Measurements from ENCODE around the gene SMC5. TPM values are rescaled to one million over a fixed set of nuclear protein-coding genes. Genes with fewer than 3 reads are reported as not detected.

SMC5 gene
- total and polyA plus RNA-seq, 2 of the 8 experiments (the other 6 are each of a cell fraction or from before 2014, with no cell fraction given) = 4.5 to 22.6 TPM

GRCh38 chr9:70262948-70263347 is 4.2 kb downstream of the SMC5 start:
- Histone ChIP-seq H3K18ac (ENCODE audit: extremely low read depth, low read length) (no peak overlapping the region), H2BK120ac (replicated peaks; ENCODE audit: low read depth, low read length) (no peak overlapping the region), H2BK20ac (ENCODE audit: low read length) (no peak overlapping the region), H3K79me2 (ENCODE audit: control insufficient read depth in 1 of 2, insufficient read depth in 2 of 2, low read length in 2 of 2) (peaks cover 9 to 59% of the 10 kb centered on the region in 2 experiments), H3K14ac (ENCODE audit: insufficient read length) (no peak overlapping the region), H3K79me1 (ENCODE audit: low read depth, low read length) (no peaks in the 10 kb centered on the region), H4K91ac (replicated peaks; ENCODE audit: insufficient read length, low read length) (no peak overlapping the region), H4K5ac (ENCODE audit: insufficient read length, low read depth, low read length) (no peak overlapping the region), H2BK12ac (ENCODE audit: low read depth, low read length) (no peak overlapping the region), H2BK15ac (ENCODE audit: low read length) (no peak overlapping the region), H2AFZ (ENCODE audit: low read length) (no peak overlapping the region), H3K56ac (replicated peaks; ENCODE audit: insufficient read length, low read depth, low read length) (no peak overlapping the region), H3K36me3 (ENCODE audit: control insufficient read depth in 2 of 4, insufficient read depth in 4 of 4, low read length in 3 of 4) (peaks cover 0 to 38% (median 8%) of the 10 kb centered on the region in 4 experiments; a peak in 5 of 8 replicates), H4K20me1 (replicated peaks in 1 of 2; ENCODE audit: control insufficient read depth in 1 of 2, insufficient read depth in 2 of 2, low read length in 2 of 2) (peaks cover 6 to 7% of the 10 kb centered on the region in 2 experiments), H3K4me1 (replicated peaks in 1 of 4; ENCODE audit: control insufficient read depth in 3 of 4, insufficient read depth in 4 of 4, low read length in 3 of 4) (peaks cover 0 to 4% (median 2%) of the 10 kb centered on the region in 4 experiments; a peak in 3 of 7 replicates), H3K27ac (ENCODE audit: low read depth, low read length) (no peak overlapping the region), H3K4me2 (ENCODE audit: insufficient read depth in 1 of 2, low read depth in 2 of 2, low read length in 2 of 2) (no peak overlapping the region), H2AK5ac (ENCODE audit: low read depth, low read length) (no peak overlapping the region), H3K9me3 (ENCODE audit: insufficient read depth in 2 of 2, low read depth in 1 of 2, low read length in 1 of 2) (no peaks in the 10 kb centered on the region), H3K23me2 (ENCODE audit: low read depth, low read length) (no peaks in the 10 kb centered on the region; the same call in 1 of the 2 replicates), H3K9ac (replicated peaks in 1 of 4; ENCODE audit: extremely low read depth in 1 of 4, low read depth in 3 of 4, low read length in 3 of 4) (no peak overlapping the region), H3K23ac (ENCODE audit: insufficient read length) (no peak overlapping the region), H3K27me3 (replicated peaks in 1 of 4; ENCODE audit: control insufficient read depth in 3 of 4, extremely low read depth in 1 of 4, insufficient read depth in 3 of 4, low read length in 3 of 4) (no peaks in the 10 kb centered on the region), H2BK5ac (ENCODE audit: low read depth, low read length) (no peak overlapping the region), H3K4ac (replicated peaks; ENCODE audit: insufficient read length, low read depth, low read length) (no peak overlapping the region), H4K8ac (ENCODE audit: extremely low read depth, insufficient read depth, low read length) (no peak overlapping the region), H3K4me3 (ENCODE audit: extremely low read depth in 1 of 4, insufficient read depth in 2 of 4, low read depth in 3 of 4, low read length in 4 of 4) (no peak overlapping the region)
- TF ChIP-seq KDM1A (IDR thresholded peaks at IDR 0.05; ENCODE audit: borderline replicate concordance, low read length) (no peak), USF2 (IDR thresholded peaks at IDR 0.05; ENCODE audit: low read length) (no peak), EGR1 (IDR thresholded peaks at IDR 0.05; ENCODE audit: borderline replicate concordance, low read depth, low read length) (no peak), GABPA (IDR thresholded peaks at IDR 0.05; ENCODE audit: borderline replicate concordance, insufficient read depth, low read length) (no peak), CEBPB (IDR thresholded peaks at IDR 0.05; ENCODE audit: low read depth, low read length) (no peak), RXRA (IDR thresholded peaks at IDR 0.05; ENCODE audit: insufficient read depth, low read depth, low read length) (no peak), BCL11A (IDR thresholded peaks at IDR 0.05; ENCODE audit: low read depth in 2 of 2, low read length in 2 of 2) (no peak), SIN3A (conservative IDR thresholded peaks at IDR 0.05 in 1 of 2, IDR thresholded peaks at IDR 0.05 in 1 of 2; ENCODE audit: low read depth in 1 of 2, low read length in 2 of 2) (no peak), POLR2A (IDR thresholded peaks at IDR 0.05; ENCODE audit: control extremely low read depth in 1 of 2, low read depth in 2 of 2, low read length in 2 of 2) (no peak), SRF (IDR thresholded peaks at IDR 0.05; ENCODE audit: low read depth, low read length) (no peak), RBBP5 (IDR thresholded peaks at IDR 0.05; ENCODE audit: borderline replicate concordance, low read depth, low read length) (no peak)
- DNase-seq (ENCODE audit: low read depth in 1 of 2, low spot score in 2 of 2) (no peak), FAIRE-seq (peak; percentile 19)
- ChIA-PET POLR2A (ENCODE audit: partially characterized antibody) (no interaction called here), CTCF (ENCODE audit: partially characterized antibody) (interaction anchor here (0.6 to 0.8 kb wide), 2 partner anchors 13 to 33 kb away, joined by 3 read pairs; no protein-coding TSS in a partner anchor)
- WGBS, 2 experiments (ENCODE audit: extremely low coverage in 1 of 2, insufficient coverage in 1 of 2, insufficient read length in 1 of 2, insufficient replicate concordance in 2 of 2, low coverage in 1 of 2, low lambda C conversion rate in 2 of 2, missing lambda C conversion rate in 1 of 2) = 84% methylated on average over 6 of the region's 6 CpGs; no CpG with 5 or more reads in 1 of the 2 experiments
